Raji (cell line): ENCODE results near the gene NACC2.

Source experiments
- POLR2A ChIP-seq: IDR thresholded peaks from 2 replicates; pipeline ENCODE4 v1.6.1; 2011; ENCODE audit warnings: low read depth, low read length, control low read depth; ENCODE audit not compliant: insufficient read depth

NACC2 gene

DNA sequence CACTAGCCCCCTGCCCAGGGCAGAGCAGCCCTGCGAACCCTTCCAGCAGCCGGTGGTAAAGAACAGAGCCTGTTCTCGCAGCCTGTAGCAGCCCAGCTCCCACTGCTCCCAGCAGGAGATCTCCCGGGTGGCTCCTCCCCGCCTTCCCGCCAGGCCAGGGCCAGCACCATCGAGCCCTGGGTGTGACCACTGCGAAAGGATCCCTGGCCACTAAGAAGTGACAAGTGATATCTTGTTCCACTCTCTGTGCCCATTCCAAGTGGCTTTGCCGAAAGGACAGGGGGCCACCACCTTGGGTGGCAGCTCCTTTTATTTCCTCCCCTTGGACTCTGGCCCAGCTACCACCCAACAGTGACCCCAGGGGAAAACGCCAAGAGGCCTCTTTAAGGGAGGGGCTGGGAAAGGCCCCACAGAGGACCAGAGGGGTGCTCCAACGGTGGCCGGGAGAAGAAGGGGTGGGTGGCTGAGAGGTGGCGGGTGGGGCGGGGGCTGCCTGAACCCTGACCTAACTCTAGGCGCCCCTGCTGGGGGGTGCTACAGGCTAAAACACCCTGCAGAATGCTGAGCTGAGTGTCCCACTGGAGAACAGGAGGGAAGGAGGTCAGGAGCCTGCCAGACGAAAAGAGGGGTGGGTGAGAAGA, 1.6 kb downstream of the NACC2 start:
- TF ChIP-seq POLR2A: no peak

- no peak for TF ChIP-seq POLR2A
These were observed 2.3 kb downstream of the NACC2 start for GRCh38 chr9:136092741-136093140.

- TF ChIP-seq POLR2A: no peak
These were observed 2.8 kb downstream of the NACC2 start for GRCh38 chr9:136092353-136092650.

- TF ChIP-seq POLR2A: no peak
These were observed 3.3 kb downstream of the NACC2 start for GRCh38 chr9:136091582-136092352.

DNA sequence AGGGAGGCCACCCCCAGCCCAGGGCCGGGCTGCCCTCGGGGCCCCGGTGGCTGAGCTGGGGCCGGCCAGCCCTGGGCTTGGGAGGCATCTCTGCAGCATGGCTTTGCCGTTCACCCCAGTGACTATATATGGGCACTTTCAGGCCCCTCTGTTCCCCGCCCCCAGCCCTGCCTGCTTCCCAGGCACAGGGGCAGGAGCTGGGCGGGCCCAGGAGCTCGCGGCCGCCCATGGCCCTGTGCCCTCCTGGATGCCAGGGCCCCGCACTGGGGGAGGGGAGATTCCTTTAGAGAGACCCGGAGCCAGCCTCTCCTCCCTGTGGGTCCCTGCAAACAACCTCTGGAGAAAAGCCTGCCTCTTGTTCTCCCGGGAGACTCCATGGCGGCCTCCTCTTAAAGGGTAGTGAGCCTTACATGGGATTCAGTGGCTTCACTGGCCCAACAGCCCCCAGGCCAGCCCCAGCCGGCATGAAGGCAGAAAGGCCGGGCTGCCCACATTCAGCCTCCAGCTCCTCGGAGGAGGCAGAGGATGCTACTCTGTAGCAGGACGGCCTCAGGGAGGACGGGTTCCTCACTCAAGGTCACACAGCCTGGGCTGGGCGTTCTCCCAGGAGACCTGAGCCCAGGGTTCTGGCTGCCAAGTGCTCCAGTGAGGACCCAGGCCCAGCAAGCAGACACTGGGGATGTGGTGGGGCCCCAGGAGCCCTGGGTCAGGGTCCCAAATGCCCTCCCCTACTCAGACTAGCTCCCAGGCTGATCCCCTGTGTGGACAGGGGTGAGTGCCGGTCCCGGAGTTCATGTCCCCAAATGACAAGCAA, 4.1 kb downstream of the NACC2 start:
- no peak for TF ChIP-seq POLR2A

- no peak for TF ChIP-seq POLR2A
These were observed 4.9 kb downstream of the NACC2 start for GRCh38 chr9:136090056-136090735.

DNA sequence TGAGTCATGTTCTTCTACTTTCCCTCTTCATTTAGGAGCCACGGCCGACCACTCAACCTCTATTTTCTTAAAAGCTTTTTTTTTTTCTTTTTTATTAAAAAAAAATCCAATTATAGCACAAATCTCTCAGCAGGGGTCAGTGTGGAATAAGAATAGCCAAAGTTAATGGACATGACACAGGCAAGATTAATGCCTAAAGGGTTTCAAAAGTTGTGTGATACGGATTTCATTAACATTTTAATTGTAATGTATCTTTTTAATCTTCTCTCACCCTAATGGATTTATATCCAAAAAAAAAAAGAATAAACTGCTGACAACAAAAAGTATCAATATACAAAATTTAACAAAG, 5.4 kb downstream of the NACC2 start:
- TF ChIP-seq POLR2A: no peak

- TF ChIP-seq POLR2A: no peak
These were observed 6.0 kb downstream of the NACC2 start for GRCh38 chr9:136088939-136089696.

DNA sequence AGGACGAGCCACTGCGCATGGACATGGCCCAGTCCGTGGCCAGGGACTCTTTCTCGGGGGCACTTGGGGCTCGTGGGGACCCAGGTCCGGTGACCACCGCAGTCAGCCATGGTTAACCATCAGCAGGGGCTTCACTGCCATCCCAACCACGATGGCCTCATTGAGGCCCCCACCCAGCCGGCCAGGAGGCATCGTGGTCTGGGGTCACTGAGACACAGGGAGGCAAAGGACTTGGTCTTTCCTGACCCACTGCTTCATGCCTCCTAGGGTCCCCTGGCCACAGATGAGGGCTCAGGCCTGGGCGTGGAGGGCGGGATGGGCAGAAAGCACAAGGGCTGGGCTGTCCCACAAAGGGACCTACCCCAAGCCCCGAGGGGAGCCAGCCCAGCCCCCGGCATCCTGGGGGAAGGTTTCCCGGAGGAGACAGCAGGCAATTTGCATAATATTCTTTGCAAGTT, 6.6 kb downstream of the NACC2 start:
- TF ChIP-seq POLR2A: no peak

GRCh38 chr9:136087741-136088480, 7.2 kb downstream of the NACC2 start:
- TF ChIP-seq POLR2A: no peak

DNA sequence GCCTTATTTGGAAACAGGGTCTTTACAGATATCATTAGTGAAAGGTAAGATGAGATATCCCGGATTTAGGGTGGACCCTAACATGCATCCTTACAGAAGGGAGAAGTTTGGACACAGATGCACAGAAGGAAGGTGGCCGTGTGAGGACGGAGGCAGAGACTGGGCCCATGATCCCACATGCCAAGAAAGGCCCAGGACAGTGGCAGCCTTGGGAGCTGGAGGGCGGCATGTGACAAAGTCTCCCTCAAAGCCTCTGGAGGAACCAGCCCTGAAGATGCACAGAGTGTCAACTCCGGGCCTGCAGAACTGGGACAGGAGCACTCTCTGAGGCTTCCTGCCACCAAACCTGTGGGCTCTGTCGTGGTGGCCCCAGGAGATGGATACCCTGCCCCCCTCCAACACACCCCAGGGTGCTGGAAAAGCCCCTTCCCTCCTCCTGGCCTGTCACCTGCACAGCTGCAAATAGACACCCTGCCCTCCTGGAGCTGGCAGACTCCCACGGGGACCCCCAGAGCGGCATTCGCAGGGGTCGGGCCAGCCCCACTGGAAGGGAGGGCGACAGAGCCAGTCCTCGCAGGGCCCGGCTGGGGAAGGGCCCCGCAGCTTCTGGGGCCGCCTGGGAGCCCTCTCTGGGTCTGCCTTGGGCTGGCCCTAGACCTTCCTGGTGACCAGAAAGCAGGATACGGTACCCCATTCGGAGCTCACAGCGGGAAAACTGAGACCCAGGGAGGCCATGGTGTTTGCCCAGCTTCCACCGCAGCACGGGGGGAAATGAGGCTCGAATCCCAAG, 7.9 kb downstream of the NACC2 start:
- no peak for TF ChIP-seq POLR2A

DNA sequence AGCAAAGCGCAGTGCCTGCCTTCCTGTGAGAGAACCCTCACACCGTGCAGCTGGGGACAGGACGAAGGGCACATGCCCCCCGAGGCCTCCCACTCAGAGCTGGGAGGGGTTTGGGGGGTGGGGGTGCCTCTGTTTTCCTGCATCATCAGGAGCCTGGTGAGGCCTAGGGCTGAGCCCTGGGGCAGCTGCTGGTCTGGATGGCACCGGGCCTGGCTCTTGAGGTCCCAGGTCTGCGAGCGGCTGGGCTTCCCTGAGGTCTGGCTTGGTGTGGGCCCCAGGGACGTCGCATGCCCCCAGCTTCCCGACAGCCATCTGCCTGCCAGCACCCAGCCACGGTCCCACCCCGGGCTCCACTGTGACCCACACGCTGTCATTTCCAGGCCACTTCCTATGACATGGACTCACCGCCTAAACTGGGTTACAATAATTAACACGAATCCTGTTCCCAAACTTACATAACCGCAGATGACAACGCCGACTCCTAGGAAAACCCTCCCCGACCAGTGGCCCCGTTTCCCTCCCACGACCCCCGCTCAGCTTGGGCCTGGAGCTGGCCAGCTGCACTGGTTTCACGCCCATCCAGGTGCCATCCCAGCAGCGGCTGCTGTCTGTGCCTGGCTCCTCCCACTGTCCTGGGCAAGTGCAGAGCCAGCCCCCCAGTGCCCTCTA, 8.7 kb downstream of the NACC2 start:
- TF ChIP-seq POLR2A: no peak

DNA sequence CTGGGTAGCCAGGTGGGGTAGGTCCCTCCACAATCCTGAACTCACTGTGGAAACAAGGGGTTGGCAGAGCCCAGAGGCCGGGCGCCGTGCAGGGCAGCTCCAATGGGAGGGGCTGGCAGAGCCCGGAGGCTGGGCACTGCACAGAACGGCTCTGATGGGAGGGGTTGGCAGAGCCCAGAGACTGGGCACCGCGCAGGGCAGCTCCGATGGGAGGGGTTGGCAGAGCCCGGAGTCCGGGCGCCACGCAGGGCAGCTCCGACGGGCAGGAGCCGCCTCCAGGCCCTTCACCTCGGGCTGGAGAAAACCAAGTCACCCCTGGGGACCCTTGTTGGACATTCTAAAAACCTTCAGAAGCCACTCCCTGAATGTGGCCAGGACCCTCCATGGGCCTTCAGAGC, 9.3 kb downstream of the NACC2 start:
- no peak for TF ChIP-seq POLR2A
